Progenitor cell of endocrine pancreas (in vitro differentiated cells): ENCODE measurements around the gene ARRB2. TPM values are rescaled to one million over a fixed set of nuclear protein-coding genes. Genes with fewer than 3 reads are reported as not detected.
"Not testable (repeated sequence)": the region's sequence is repeated elsewhere in the genome, so short reads cannot be mapped to it uniquely, and the experiment has no call there.

Source experiments
- DNase-seq: peaks from one replicate; pipeline ENCODE4 v3.0.0; 2021; ENCODE audit warnings: low spot score; ENCODE audit not compliant: unreplicated experiment
- H3K27ac Mint-ChIP-seq: 2 replicates; pipeline ENCODE4 v1.8.0; 2021; ENCODE audit warnings: mild to moderate bottlenecking, moderate library complexity, mixed read lengths
- H3K27me3 Mint-ChIP-seq: 2 replicates; pipeline ENCODE4 v1.8.0; 2021; ENCODE audit warnings: mixed read lengths
- H3K36me3 Mint-ChIP-seq: 2 replicates; pipeline ENCODE4 v1.8.0; 2022; ENCODE audit warnings: mixed read lengths; ENCODE audit not compliant: insufficient read depth
- H3K4me1 Mint-ChIP-seq: 2 replicates; pipeline ENCODE4 v1.8.0; 2021; ENCODE audit warnings: low read depth, mixed read lengths
- H3K4me3 Mint-ChIP-seq: 2 replicates; pipeline ENCODE4 v1.8.0; 2021; ENCODE audit warnings: low read depth, mild to moderate bottlenecking, moderate library complexity, mixed read lengths
- H3K9me3 Mint-ChIP-seq: 2 replicates; pipeline ENCODE4 v1.8.0; 2021; ENCODE audit warnings: low read depth, mixed read lengths
- CTCF ChIP-seq: fragments of 200-600 bp; sonication (generic); IDR thresholded peaks from one replicate; pipeline ENCODE4 v1.5.0; 2021; ENCODE audit warnings: antibody characterized with exemption, mild to moderate bottlenecking; ENCODE audit not compliant: unreplicated experiment
- total RNA-seq: library from RNA; stranded (reverse); gene quantifications from 2 replicates; pipeline ENCODE4 v1.2.1, GENCODE V29; 2021

Gene ARRB2
- total RNA-seq, 1 donor from 2014 or later: 52.6 TPM

GRCh38 chr17:4674685-4674998 is 35.8 kb upstream of the ARRB2 start:
- no peak for DNase-seq
- TF ChIP-seq CTCF: no peak
- H3K27ac Mint-ChIP-seq: no peak overlapping the region
- H3K4me1 Mint-ChIP-seq: no peaks in the 10 kb centered on the region
- peaks cover 19% of the 10 kb centered on the region for H3K36me3 Mint-ChIP-seq
- no peaks in the 10 kb centered on the region for H3K27me3 Mint-ChIP-seq
- no peaks in the 10 kb centered on the region for H3K9me3 Mint-ChIP-seq
- H3K4me3 Mint-ChIP-seq: no peak overlapping the region

- Mint-ChIP-seq H3K4me3 (no peak overlapping the region), H3K27ac (no peak overlapping the region), H3K9me3 (no peaks in the 10 kb centered on the region), H3K36me3 (peaks cover 19% of the 10 kb centered on the region), H3K27me3 (no peaks in the 10 kb centered on the region), H3K4me1 (no peaks in the 10 kb centered on the region)
- no peak for TF ChIP-seq CTCF
- no peak for DNase-seq
Observed at GRCh38 chr17:4675791-4676190, 34.6 kb upstream of the ARRB2 start.

GRCh38 chr17:4676791-4677190 is 33.6 kb upstream of the ARRB2 start:
- Mint-ChIP-seq H3K27me3 (no peaks in the 10 kb centered on the region), H3K36me3 (peaks cover 12% of the 10 kb centered on the region)

GRCh38 chr17:4678448-4679026 is 31.9 kb upstream of the ARRB2 start:
- peaks cover 19% of the 10 kb centered on the region for H3K36me3 Mint-ChIP-seq
- H3K4me3 Mint-ChIP-seq: no peak overlapping the region
- H3K4me1 Mint-ChIP-seq: no peaks in the 10 kb centered on the region
- no peaks in the 10 kb centered on the region for H3K27me3 Mint-ChIP-seq
- no peak for TF ChIP-seq CTCF
- H3K27ac Mint-ChIP-seq: no peak overlapping the region
- H3K9me3 Mint-ChIP-seq: no peaks in the 10 kb centered on the region
- no peak for DNase-seq

More at GRCh38 chr17:4676791-4677190, 33.6 kb upstream of the ARRB2 start:
- H3K9me3 Mint-ChIP-seq: no peaks in the 10 kb centered on the region
- H3K27ac Mint-ChIP-seq: no peak overlapping the region
- H3K4me1 Mint-ChIP-seq: no peaks in the 10 kb centered on the region
- no peak overlapping the region for H3K4me3 Mint-ChIP-seq
- TF ChIP-seq CTCF: no peak
- DNase-seq: no peak

- H3K36me3 Mint-ChIP-seq: peaks cover 23% of the 10 kb centered on the region
- no peaks in the 10 kb centered on the region for H3K27me3 Mint-ChIP-seq
- no peak for TF ChIP-seq CTCF
- H3K4me3 Mint-ChIP-seq: no peak overlapping the region
- H3K4me1 Mint-ChIP-seq: no peaks in the 10 kb centered on the region
- DNase-seq: no peak
- no peaks in the 10 kb centered on the region for H3K9me3 Mint-ChIP-seq
- H3K27ac Mint-ChIP-seq: no peak overlapping the region
Observed at GRCh38 chr17:4679658-4680057, 30.8 kb upstream of the ARRB2 start.

- not testable (repeated sequence) for H3K27me3 Mint-ChIP-seq, H3K27ac Mint-ChIP-seq, H3K4me3 Mint-ChIP-seq, DNase-seq, H3K9me3 Mint-ChIP-seq, H3K4me1 Mint-ChIP-seq
- peaks cover 42% of the 10 kb centered on the region for H3K36me3 Mint-ChIP-seq
Observed at GRCh38 chr17:4683739-4684138, 26.7 kb upstream of the ARRB2 start.

- H3K4me1 Mint-ChIP-seq, H3K27ac Mint-ChIP-seq, H3K4me3 Mint-ChIP-seq, H3K27me3 Mint-ChIP-seq, DNase-seq: not testable (repeated sequence)
- H3K9me3 Mint-ChIP-seq: peaks cover 17% of the 10 kb centered on the region
- peaks cover 42% of the 10 kb centered on the region for H3K36me3 Mint-ChIP-seq
Observed at GRCh38 chr17:4689872-4690271, 20.6 kb upstream of the ARRB2 start.
